Activated CD8-positive, alpha-beta T cell treated with anti-CD3 and anti-CD28 coated beads for 36 hours (primary cell): ENCODE measurements around the gene RHOBTB3. TPM values are rescaled to one million over a fixed set of nuclear protein-coding genes. Genes with fewer than 3 reads are reported as not detected.
"Not testable (repeated sequence)": the region's sequence is repeated elsewhere in the genome, so short reads cannot be mapped to it uniquely, and the experiment has no call there.

ENCODE experiments used
- ATAC-seq: fragments of 200-7000 bp; cut with Tn5 transposase; one replicate; pipeline ENCODE4 v1.10.0; 2021; ENCODE audit warnings: mild to moderate bottlenecking, moderate library complexity
- CTCF ChIA-PET: fragments of 350-600 bp; sonication (Branson Sonifier 250); formaldehyde crosslinking; loops from one replicate; lab custom pipeline; 2021; ENCODE audit warnings: antibody characterized with exemption; lab: Charles Lee
- POLR2A ChIA-PET: fragments of 350-600 bp; sonication (Branson Sonifier 250); formaldehyde crosslinking; loops from one replicate; lab custom pipeline; 2021; ENCODE audit warnings: antibody characterized with exemption; lab: Charles Lee
- DNase-seq: peaks from one replicate; pipeline ENCODE4 v3.0.0-alpha.2; 2020
- H3K27ac Mint-ChIP-seq: one replicate; pipeline ENCODE4 v1.8.0; 2021; ENCODE audit warnings: mild to moderate bottlenecking, mixed read lengths
- H3K27me3 Mint-ChIP-seq: one replicate; pipeline ENCODE4 v1.8.0; 2021; ENCODE audit warnings: mixed read lengths
- H3K36me3 Mint-ChIP-seq: one replicate; pipeline ENCODE4 v1.8.0; 2021; ENCODE audit warnings: low read depth, mixed read lengths
- H3K4me1 Mint-ChIP-seq: one replicate; pipeline ENCODE4 v1.8.0; 2021; ENCODE audit warnings: low read depth, mixed read lengths
- H3K4me3 Mint-ChIP-seq: one replicate; pipeline ENCODE4 v1.8.0; 2021; ENCODE audit warnings: mild to moderate bottlenecking, moderate library complexity, mixed read lengths
- H3K9me3 Mint-ChIP-seq: one replicate; pipeline ENCODE4 v1.8.0; 2021; ENCODE audit warnings: mixed read lengths
- intact Hi-C: fragments of 100-400 bp; cut with micrococcal nuclease; formaldehyde crosslinking; loops from one replicate; pipeline ENCODE4 v1.10.0; 2022
- total RNA-seq, 2 experiments: library from RNA; stranded (reverse); gene quantifications; one replicate each; pipeline ENCODE4 v1.2.3, GENCODE V29; 2021
- TF ChIP-seq, protein P1 (sequence below): fragments of 200-600 bp; IDR thresholded peaks from one replicate; pipeline ENCODE4 v1.8.0; 2022; ENCODE audit warnings: antibody characterized with exemption, mild to moderate bottlenecking

Gene RHOBTB3
- total RNA-seq, 2 experiments from 2014 or later, result 0.50 to 1.1 TPM

DNA sequence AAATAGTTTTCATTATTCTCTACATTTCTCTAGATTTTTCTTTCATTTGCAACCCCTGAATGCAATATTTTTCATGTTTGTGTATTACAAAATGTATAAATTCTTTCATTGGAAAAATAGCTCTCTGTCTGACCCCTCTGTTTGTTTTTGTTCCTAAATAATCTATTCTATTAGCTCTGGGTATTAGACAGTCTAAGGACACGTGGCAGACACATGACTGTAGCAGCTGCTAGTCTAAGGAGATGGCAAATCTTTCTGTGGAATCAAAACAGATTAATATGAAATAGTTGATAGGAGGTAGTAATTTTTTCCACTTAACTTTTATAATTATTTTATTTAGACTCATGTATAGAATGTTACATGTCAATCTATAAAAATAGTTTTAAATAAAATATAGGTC lies 27.0 kb upstream of the RHOBTB3 start:
- no peaks in the 10 kb centered on the region for H3K9me3 Mint-ChIP-seq
- peaks cover 6% of the 10 kb centered on the region for H3K27me3 Mint-ChIP-seq
- DNase-seq, result no peak
- intact Hi-C loops, result no loop called here
- H3K4me3 Mint-ChIP-seq, result no peak overlapping the region
- ChIA-PET POLR2A (no interaction called here), CTCF (interaction anchor here (1.3 kb wide), 1 partner anchor 77 kb away, joined by 3 read pairs; no protein-coding TSS in a partner anchor)
- H3K36me3 Mint-ChIP-seq, result no peaks in the 10 kb centered on the region
- H3K4me1 Mint-ChIP-seq, result no peaks in the 10 kb centered on the region
- no peak for ATAC-seq
- TF ChIP-seq, protein P1, sequence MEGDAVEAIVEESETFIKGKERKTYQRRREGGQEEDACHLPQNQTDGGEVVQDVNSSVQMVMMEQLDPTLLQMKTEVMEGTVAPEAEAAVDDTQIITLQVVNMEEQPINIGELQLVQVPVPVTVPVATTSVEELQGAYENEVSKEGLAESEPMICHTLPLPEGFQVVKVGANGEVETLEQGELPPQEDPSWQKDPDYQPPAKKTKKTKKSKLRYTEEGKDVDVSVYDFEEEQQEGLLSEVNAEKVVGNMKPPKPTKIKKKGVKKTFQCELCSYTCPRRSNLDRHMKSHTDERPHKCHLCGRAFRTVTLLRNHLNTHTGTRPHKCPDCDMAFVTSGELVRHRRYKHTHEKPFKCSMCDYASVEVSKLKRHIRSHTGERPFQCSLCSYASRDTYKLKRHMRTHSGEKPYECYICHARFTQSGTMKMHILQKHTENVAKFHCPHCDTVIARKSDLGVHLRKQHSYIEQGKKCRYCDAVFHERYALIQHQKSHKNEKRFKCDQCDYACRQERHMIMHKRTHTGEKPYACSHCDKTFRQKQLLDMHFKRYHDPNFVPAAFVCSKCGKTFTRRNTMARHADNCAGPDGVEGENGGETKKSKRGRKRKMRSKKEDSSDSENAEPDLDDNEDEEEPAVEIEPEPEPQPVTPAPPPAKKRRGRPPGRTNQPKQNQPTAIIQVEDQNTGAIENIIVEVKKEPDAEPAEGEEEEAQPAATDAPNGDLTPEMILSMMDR, result no peak
- no peak overlapping the region for H3K27ac Mint-ChIP-seq

DNA sequence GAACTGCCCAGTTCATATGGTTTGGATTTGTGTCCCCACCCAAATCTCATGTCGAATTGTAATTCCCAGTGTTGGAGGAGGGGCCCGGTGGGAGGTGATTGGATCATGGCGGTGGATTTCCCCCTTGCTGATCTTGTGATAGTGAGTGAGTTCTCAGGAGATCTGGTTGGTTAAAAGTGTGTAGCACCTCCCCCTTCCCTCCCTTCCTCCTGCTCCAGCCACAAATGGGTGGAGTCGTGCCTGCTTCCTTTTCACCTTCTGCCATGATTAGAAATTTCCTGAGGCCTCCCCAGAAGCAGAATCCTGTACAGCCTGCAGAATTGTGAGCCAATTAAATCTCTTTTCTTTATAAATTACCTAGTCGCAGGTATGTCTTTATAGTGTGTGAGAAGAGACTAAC lies 24.9 kb upstream of the RHOBTB3 start:
- CTCF ChIA-PET, H3K27ac Mint-ChIP-seq, intact Hi-C loops, ATAC-seq, H3K36me3 Mint-ChIP-seq, POLR2A ChIA-PET, H3K27me3 Mint-ChIP-seq, H3K4me3 Mint-ChIP-seq, H3K4me1 Mint-ChIP-seq, DNase-seq, H3K9me3 Mint-ChIP-seq: not testable (repeated sequence)

DNA sequence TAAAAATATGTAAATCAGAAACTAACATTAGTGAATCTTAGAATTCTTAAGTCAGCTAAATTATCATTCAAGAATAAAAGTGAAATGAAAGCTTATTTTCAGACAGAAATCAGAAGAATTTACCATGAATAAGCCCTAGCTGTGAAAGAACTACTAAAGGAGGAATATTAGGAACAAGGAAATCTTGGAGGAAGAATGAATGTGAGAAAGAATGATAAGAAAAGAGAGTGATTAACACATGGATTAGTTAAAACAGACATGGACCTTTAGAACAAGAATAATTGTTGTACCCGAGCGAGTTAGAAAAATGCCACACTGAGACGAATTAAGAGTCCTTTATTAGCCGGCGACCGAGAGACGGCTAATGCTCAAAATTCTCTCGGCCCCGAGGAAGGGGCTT lies 24.1 kb upstream of the RHOBTB3 start:
- Mint-ChIP-seq H3K9me3 (no peaks in the 10 kb centered on the region), H3K27ac (no peak overlapping the region), H3K36me3 (no peaks in the 10 kb centered on the region), H3K4me1 (no peaks in the 10 kb centered on the region), H3K27me3 (peaks cover 2% of the 10 kb centered on the region), H3K4me3 (no peak overlapping the region)
- DNase-seq, result no peak
- ChIA-PET POLR2A (no interaction called here), CTCF (no interaction called here)
- TF ChIP-seq, protein P1, result no peak
- intact Hi-C loops, result no loop called here
- ATAC-seq, result no peak

DNA sequence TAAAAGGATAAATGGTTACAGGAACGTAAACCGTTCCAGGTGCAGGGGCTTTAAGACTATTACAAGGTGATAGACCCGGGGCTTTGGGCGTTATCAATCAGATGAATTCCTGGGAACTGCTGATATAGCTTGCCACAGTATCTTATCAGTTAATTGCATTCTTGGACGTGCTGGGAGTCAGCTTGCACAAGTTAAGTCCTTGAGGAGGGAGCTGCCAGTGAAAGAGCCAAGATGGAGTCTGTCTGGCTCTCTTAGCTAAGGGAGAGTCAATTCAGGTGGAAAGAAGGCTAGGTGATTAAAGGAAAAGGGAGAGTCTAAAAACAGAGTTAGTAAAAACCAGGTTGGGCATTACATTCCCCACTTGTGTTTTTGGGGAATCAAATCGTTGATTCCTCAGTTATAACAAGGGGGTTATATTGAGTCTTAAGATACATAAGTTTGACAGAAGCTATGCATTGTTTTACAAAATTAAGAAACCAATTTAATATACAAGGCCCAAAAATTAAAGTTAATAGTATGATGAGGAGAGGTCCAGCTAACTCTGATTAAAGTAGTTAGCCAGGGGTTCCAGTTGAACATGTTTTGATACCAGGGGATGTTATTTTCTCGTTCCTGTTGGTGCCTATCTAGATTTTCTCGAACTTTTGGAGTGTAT lies 23.5 kb upstream of the RHOBTB3 start:
- H3K27ac Mint-ChIP-seq, CTCF ChIA-PET, ATAC-seq, H3K9me3 Mint-ChIP-seq, DNase-seq, POLR2A ChIA-PET, intact Hi-C loops, H3K36me3 Mint-ChIP-seq, H3K4me1 Mint-ChIP-seq, H3K27me3 Mint-ChIP-seq, H3K4me3 Mint-ChIP-seq: not testable (repeated sequence)

DNA sequence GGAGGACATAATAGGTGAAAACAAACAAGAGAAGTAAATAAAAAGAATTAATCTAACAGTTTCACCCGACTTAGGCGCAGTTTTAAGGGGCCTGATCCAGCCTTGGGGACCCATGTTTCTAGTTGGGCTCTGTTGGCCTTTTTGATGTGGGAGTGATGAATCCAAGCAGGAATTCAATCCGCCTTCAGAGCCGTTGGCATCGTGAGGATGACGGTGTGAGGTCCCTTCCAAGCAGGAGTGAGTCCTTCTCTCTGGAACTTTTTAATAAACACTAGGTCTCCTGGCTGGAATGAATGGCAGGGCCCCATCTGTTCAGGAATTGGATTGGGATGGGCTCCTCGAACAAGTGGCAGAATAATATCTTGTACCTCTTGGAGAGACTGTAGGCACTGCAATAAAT lies 22.3 kb upstream of the RHOBTB3 start:
- no peaks in the 10 kb centered on the region for H3K36me3 Mint-ChIP-seq
- DNase-seq (no peak), ATAC-seq (no peak)
- H3K9me3 Mint-ChIP-seq, result no peaks in the 10 kb centered on the region
- TF ChIP-seq, protein P1, result no peak
- H3K27ac Mint-ChIP-seq, result no peak overlapping the region
- peaks cover 5% of the 10 kb centered on the region for H3K4me1 Mint-ChIP-seq
- H3K27me3 Mint-ChIP-seq, result peaks cover 2% of the 10 kb centered on the region
- no peak overlapping the region for H3K4me3 Mint-ChIP-seq
- CTCF ChIA-PET, result interaction anchor here (1.3 kb wide), 1 partner anchor 45 kb away, joined by 6 read pairs; no protein-coding TSS in a partner anchor
- intact Hi-C loops, result no loop called here
- POLR2A ChIA-PET, result no interaction called here

DNA sequence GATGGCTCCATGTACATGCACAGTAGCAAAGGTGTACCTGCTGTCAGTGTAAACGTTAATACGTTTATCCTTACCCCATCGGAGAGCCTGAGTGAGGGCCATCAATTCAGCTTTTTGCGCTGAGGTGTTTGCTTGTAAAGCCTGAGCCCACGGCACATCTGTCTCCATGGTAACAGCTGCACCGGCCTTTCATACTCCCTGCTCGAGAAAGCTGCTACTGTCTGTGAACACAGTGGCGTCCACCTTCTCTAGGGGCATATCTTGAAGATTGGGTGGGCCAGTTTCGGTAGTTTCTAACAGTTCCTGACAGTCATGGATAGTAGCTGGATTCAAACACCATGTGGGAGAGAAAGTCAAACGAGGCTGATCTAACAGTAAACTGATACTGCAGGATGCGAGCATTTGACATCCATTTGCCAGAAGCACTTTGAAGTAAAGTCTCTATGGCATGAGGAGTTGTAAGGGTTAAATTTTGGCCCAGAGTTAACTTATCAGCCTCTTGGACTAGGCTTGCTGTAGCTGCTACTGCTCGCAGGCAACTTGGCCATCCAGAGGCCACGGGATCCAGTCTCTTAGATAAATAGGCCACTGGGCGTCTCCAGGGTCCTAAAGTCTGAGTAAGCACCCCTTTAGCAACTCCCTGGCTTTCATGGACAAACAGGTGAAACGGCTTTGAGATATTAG lies 21.0 kb upstream of the RHOBTB3 start:
- no peak for ATAC-seq
- Mint-ChIP-seq H3K4me1 (peaks cover 8% of the 10 kb centered on the region), H3K27me3 (peaks cover 6% of the 10 kb centered on the region), H3K36me3 (no peaks in the 10 kb centered on the region), H3K9me3 (no peaks in the 10 kb centered on the region), H3K4me3 (no peak overlapping the region), H3K27ac (no peak overlapping the region)
- intact Hi-C loops, result no loop called here
- POLR2A ChIA-PET, result no interaction called here
- no peak for DNase-seq
- CTCF ChIA-PET, result interaction anchor here (1.3 kb wide), 1 partner anchor 46 kb away, joined by 6 read pairs; no protein-coding TSS in a partner anchor
- TF ChIP-seq, protein P1, result no peak

DNA sequence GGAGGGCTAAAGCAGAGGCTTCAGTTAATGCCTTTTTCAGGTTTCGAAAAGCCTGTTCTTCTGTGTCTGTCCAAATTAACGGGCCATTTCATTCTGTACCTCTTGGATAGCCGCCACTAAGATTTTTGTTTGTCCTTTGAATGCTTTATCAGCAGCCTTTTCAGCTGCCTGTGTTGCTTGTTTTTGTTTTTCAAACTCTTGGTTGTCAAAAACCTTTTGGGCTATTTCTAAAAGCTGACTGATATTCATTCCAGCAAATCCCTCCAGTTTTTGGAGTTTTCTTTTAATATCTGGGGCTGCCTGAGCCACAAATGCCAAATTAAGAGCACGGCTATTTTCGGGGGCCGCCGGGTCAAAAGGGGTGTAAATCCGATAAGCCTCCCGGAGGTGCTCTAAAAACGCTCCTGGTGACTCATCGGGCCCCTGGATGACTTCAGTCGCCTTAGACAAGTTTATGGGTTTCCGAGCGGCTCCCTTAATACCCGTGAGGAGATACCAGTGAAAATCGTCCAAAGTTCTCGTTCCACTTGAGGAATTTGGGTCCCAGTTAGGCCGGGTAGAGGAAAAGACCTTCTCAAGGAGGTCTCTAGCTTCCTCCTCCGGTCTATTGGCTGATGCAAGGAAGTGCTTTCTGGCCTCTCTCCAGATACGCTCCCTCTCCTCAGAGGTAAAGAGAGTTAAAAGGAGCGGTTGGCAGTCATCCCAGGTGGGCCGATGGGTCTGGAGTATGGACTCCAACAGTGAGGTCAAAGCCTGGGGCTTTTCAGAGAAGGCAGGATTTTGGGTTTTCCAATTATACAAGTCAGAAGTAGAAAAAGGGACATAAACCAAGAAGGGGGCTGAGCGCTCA lies 20.3 kb upstream of the RHOBTB3 start:
- intact Hi-C loops, ATAC-seq, H3K27ac Mint-ChIP-seq, H3K4me3 Mint-ChIP-seq, POLR2A ChIA-PET, DNase-seq, H3K27me3 Mint-ChIP-seq, H3K9me3 Mint-ChIP-seq, H3K36me3 Mint-ChIP-seq, CTCF ChIA-PET: not testable (repeated sequence)
- peaks cover 15% of the 10 kb centered on the region for H3K4me1 Mint-ChIP-seq
